Smooth muscle cell (in vitro differentiated cells): ENCODE data around the gene KPNA1. TPM values are rescaled to one million over a fixed set of nuclear protein-coding genes. Genes with fewer than 3 reads are reported as not detected.

Source experiments
- DNase-seq: peaks from one replicate; lab custom pipeline; 2025; ENCODE audit not compliant: unreplicated experiment; lab: John Stamatoyannopoulos, UW
- H2AFZ ChIP-seq: fragments of 200-600 bp; sonication (generic); 2 replicates; pipeline ENCODE4 v1.6.0; 2016; ENCODE audit warnings: antibody characterized with exemption, low read depth, mild to moderate bottlenecking
- H3F3A ChIP-seq: fragments of 200-600 bp; sonication (generic); 2 replicates; pipeline ENCODE4 v1.6.0; 2017; ENCODE audit warnings: antibody characterized with exemption, low read depth
- H3K27ac ChIP-seq: fragments of 200-600 bp; sonication (generic); 2 replicates; pipeline ENCODE4 v1.5.1; 2016; ENCODE audit warnings: low read depth, mild to moderate bottlenecking
- H3K27me3 ChIP-seq: fragments of 200-600 bp; sonication (generic); 2 replicates; pipeline ENCODE4 v1.6.1; 2016; ENCODE audit warnings: low read depth, mild to moderate bottlenecking
- H3K36me3 ChIP-seq: fragments of 200-600 bp; sonication (generic); 2 replicates; pipeline ENCODE4 v1.5.1; 2016; ENCODE audit warnings: low read depth
- H3K4me1 ChIP-seq: fragments of 200-600 bp; sonication (generic); 2 replicates; pipeline ENCODE4 v1.5.1; 2016; ENCODE audit warnings: low read depth
- H3K4me2 ChIP-seq: fragments of 200-600 bp; sonication (generic); 2 replicates; pipeline ENCODE4 v1.6.0; 2016; ENCODE audit warnings: mild to moderate bottlenecking
- H3K4me3 ChIP-seq: fragments of 200-600 bp; sonication (generic); 2 replicates; pipeline ENCODE4 v1.5.1; 2016; ENCODE audit warnings: mild to moderate bottlenecking
- H3K79me2 ChIP-seq: fragments of 200-600 bp; sonication (generic); 2 replicates; pipeline ENCODE4 v1.6.0; 2016; ENCODE audit warnings: low read depth, mild to moderate bottlenecking
- H3K9ac ChIP-seq: fragments of 200-600 bp; sonication (generic); 2 replicates; pipeline ENCODE4 v1.6.0; 2016; ENCODE audit warnings: low read depth
- H3K9me3 ChIP-seq: fragments of 200-600 bp; sonication (generic); replicated peaks from 2 replicates; pipeline ENCODE4 v1.5.1; 2016; ENCODE audit warnings: low read depth
- H4K20me1 ChIP-seq: fragments of 200-600 bp; sonication (generic); 2 replicates; pipeline ENCODE4 v1.6.0; 2016; ENCODE audit warnings: low read depth
- WGBS: methylation state at CpG from one replicate; pipeline ENCODE4 v1.1.7; 2016; ENCODE audit warnings: low lambda C conversion rate; 5-methylcytosine and 5-hydroxymethylcytosine counted together
- polyA plus RNA-seq: library from polyadenylated mRNA; unstranded; fragments of >200 nt; fragmentation: Nextera tagmentation; extraction: Ambion mirVana; gene quantifications from 2 replicates; pipeline ENCODE4 v1.2.1, GENCODE V29; 2016
- total RNA-seq: library from RNA; depleted of rRNA; stranded (reverse); fragments of >200 nt; gene quantifications from 2 replicates; pipeline ENCODE4 v1.2.3, GENCODE V29; 2014
- TF ChIP-seq, protein P1 (sequence below): fragments of 200-600 bp; sonication (generic); IDR thresholded peaks from 2 replicates; pipeline ENCODE4 v1.5.1; 2017; ENCODE audit warnings: borderline replicate concordance, mild to moderate bottlenecking, antibody characterized with exemption; ENCODE audit not compliant: insufficient read depth, poor library complexity, severe bottlenecking

The KPNA1 gene
- total and polyA plus RNA-seq, 2 experiments from 2014 or later, result 34.6 to 37.9 TPM

DNA sequence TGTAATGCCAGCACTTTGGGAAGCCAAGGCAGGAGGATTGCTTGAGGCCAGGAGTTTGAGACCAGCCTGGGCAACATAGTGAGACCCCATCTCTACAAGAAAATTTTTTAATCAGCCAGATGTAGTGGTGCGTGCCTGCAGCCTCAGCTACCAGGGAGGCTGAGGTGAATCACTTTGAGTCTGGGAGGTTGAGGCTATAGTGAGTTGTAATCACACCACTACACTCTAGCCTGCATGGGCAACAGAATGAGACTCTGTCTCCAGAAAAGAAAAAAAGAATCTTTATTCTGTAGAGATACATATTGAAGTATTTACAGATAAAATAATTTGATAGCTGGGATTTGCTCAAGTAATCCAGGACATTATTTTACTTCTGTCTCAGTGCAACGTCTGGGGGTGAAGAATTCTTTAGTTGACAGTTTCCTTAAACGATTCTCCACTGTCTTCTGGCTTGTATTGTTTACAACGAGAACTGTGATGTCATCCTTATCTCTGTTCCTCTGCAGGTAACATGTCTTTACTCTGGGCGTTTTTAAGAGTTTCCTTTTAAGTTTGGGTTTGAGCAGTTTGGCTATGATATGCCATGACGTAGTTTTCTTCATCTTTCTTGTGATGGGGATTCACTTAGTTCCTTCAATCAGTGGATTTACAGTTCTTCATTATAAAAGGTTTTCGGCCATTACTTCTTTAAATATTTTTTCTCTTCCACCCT lies 26.3 kb downstream of the KPNA1 start:
- Histone ChIP-seq H2AFZ (no peak overlapping the region), H3K27me3 (no peaks in the 10 kb centered on the region), H3F3A (no peaks in the 10 kb centered on the region), H3K9me3 (no peaks in the 10 kb centered on the region), H3K4me2 (no peak overlapping the region), H3K9ac (no peak overlapping the region), H3K79me2 (peaks cover 69% of the 10 kb centered on the region), H3K36me3 (no peaks in the 10 kb centered on the region), H3K27ac (no peak overlapping the region), H3K4me3 (no peak overlapping the region), H4K20me1 (peaks cover 98% of the 10 kb centered on the region), H3K4me1 (no peaks in the 10 kb centered on the region)
- TF ChIP-seq, protein P1, sequence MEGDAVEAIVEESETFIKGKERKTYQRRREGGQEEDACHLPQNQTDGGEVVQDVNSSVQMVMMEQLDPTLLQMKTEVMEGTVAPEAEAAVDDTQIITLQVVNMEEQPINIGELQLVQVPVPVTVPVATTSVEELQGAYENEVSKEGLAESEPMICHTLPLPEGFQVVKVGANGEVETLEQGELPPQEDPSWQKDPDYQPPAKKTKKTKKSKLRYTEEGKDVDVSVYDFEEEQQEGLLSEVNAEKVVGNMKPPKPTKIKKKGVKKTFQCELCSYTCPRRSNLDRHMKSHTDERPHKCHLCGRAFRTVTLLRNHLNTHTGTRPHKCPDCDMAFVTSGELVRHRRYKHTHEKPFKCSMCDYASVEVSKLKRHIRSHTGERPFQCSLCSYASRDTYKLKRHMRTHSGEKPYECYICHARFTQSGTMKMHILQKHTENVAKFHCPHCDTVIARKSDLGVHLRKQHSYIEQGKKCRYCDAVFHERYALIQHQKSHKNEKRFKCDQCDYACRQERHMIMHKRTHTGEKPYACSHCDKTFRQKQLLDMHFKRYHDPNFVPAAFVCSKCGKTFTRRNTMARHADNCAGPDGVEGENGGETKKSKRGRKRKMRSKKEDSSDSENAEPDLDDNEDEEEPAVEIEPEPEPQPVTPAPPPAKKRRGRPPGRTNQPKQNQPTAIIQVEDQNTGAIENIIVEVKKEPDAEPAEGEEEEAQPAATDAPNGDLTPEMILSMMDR, result no peak
- no peak for DNase-seq
- 68% methylated on average over 7 of the region's 7 CpGs for WGBS

DNA sequence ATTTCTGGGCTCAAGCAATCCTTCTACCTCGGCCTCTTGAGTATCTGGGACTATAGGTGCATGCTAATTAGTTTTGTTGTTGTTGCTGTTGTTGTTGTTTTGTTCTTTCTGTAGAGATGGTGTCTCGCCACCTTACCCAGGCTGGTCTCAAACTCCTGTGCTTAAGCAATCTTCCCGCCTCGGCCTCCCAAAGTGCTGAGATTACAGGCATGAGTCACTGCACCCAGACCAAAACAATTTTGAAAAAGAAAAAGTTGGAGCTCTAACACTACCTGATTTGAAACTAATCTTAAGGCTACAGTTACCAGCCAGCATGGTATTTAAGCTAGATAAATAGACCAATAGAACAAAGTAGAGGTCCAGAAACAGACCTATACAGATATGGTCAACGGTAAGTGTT lies 29.8 kb downstream of the KPNA1 start:
- no peak for DNase-seq
- H3K9me3 ChIP-seq, result no peaks in the 10 kb centered on the region
- no peaks in the 10 kb centered on the region for H3K36me3 ChIP-seq
- H3F3A ChIP-seq, result no peaks in the 10 kb centered on the region
- H2AFZ ChIP-seq, result no peak overlapping the region
- no peaks in the 10 kb centered on the region for H3K27me3 ChIP-seq
- no peaks in the 10 kb centered on the region for H3K4me1 ChIP-seq
- TF ChIP-seq, protein P1, result no peak
- no peak overlapping the region for H3K27ac ChIP-seq
- peaks cover 78% of the 10 kb centered on the region for H3K79me2 ChIP-seq
- H4K20me1 ChIP-seq, result peaks cover 99% of the 10 kb centered on the region
- no peak overlapping the region for H3K9ac ChIP-seq
- no peak overlapping the region for H3K4me3 ChIP-seq
- H3K4me2 ChIP-seq, result no peak overlapping the region
- 37% methylated on average over 5 of the region's 5 CpGs for WGBS

DNA sequence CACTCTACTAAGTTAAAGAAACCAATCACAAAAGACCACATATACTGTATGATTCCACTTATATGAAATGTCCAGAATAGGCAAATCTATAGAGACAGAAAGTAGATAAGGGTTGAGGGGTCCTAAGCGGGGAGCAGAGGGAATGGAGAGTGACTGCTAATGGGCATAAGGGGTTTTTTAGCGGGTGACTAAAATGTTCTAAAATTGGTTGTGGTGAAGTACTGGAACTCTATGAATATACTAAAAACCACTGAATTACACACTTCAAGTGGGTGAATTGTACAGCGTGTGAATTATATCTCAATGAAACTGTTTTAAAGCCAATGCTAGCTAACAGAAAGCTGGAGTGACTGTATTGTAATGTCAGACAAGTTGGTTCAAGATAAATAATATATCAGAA lies 33.3 kb downstream of the KPNA1 start:
- Histone ChIP-seq H3K27ac (no peak overlapping the region), H3K9ac (no peak overlapping the region), H3K4me2 (no peak overlapping the region), H3K4me3 (no peak overlapping the region), H3F3A (no peaks in the 10 kb centered on the region), H3K79me2 (peaks cover 79% of the 10 kb centered on the region), H3K4me1 (no peaks in the 10 kb centered on the region), H4K20me1 (peaks cover 97% of the 10 kb centered on the region), H3K36me3 (no peaks in the 10 kb centered on the region), H2AFZ (no peak overlapping the region), H3K9me3 (no peaks in the 10 kb centered on the region), H3K27me3 (no peaks in the 10 kb centered on the region)
- DNase-seq, result no peak
- TF ChIP-seq, protein P1, result no peak
- 100% methylated on average over 3 of the region's 3 CpGs for WGBS

DNA sequence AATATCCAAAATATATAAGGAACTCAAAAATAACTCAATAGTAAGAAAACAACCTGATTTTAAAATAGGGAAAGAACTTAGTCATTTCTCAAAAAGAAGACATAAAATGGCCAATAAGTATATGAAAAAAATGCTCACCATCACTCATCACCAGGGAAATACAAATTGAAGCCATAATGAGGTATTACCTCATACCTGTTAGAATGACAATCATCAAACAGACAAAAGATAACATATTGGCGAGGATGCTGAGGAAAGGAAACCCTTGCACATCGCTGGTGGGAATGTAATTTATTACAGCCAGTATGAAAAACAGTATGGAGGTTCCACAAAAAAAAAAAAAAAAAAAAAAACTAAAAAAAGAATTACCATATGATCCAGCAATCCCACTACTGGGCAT lies 38.2 kb downstream of the KPNA1 start:
- Histone ChIP-seq H3K9ac (no peak overlapping the region), H3K36me3 (no peaks in the 10 kb centered on the region), H3K9me3 (no peaks in the 10 kb centered on the region), H3K79me2 (peaks cover 94% of the 10 kb centered on the region), H3F3A (no peaks in the 10 kb centered on the region), H4K20me1 (peaks cover 98% of the 10 kb centered on the region), H3K27me3 (no peaks in the 10 kb centered on the region), H2AFZ (no peak overlapping the region), H3K4me2 (no peak overlapping the region), H3K4me3 (no peak overlapping the region), H3K4me1 (no peaks in the 10 kb centered on the region), H3K27ac (no peak overlapping the region)
- WGBS, result 96% methylated on average over 2 of the region's 2 CpGs
- TF ChIP-seq, protein P1, result no peak
- DNase-seq, result no peak
